Measurements from ENCODE around the gene LCE6A. TPM values are rescaled to one million over a fixed set of nuclear protein-coding genes. Genes with fewer than 3 reads are reported as not detected.

The LCE6A gene
- not detected in 2 replicates for total RNA-seq

GRCh38 chr1:152842556-152842955 lies at the start of gene LCE6A:
TSS of gene LCE6A (plus strand) at chr1:152842856. CDS start at chr1:152843521, 665 bp downstream.

GRCh38 chr1:152796421-152796820 lies 46.2 kb upstream of the LCE6A start, which contains the start of gene LCE1D:
TSS of gene LCE1D (plus strand) at chr1:152796721. CDS start at chr1:152797795, 1,074 bp downstream.

GRCh38 chr1:152806576-152806975 lies 36.1 kb upstream of the LCE6A start, which contains the start of gene LCE1C:
TSS of gene LCE1C (minus strand) at chr1:152806651. CDS start at chr1:152805478, 1,173 bp downstream.

GRCh38 chr1:152811671-152812070 lies 31.0 kb upstream of the LCE6A start, which contains the start of gene LCE1B:
TSS of gene LCE1B (plus strand) at chr1:152811971. CDS start at chr1:152812447, 476 bp downstream.

GRCh38 chr1:152827173-152827572 lies 15.5 kb upstream of the LCE6A start, which contains the start of gene LCE1A:
TSS of gene LCE1A (plus strand) at chr1:152827473. CDS start at chr1:152827473, 0 bp downstream.

GRCh38 chr1:152859696-152860095 lies 17.0 kb downstream of the LCE6A start, which contains the start of gene LCE7A:
TSS of gene LCE7A (plus strand) at chr1:152859996. CDS start at chr1:152860698, 702 bp downstream.

GRCh38 chr1:152878042-152878441 lies 35.4 kb downstream of the LCE6A start, which contains the start of gene SMCP:
TSS of gene SMCP (plus strand) at chr1:152878322. CDS start at chr1:152884423, 6,101 bp downstream.

Other genes starting within 250 kb of the LCE6A start
- not detected in 2 replicates for gene LCE3C, start 242.6 kb upstream of the LCE6A start, total RNA-seq
- not detected in 2 replicates for gene LCE3B, start 229.0 kb upstream of the LCE6A start, total RNA-seq
- not detected in 2 replicates for gene LCE3A, start 219.8 kb upstream of the LCE6A start, total RNA-seq
- gene LCE2D, start 179.5 kb upstream of the LCE6A start, total RNA-seq: not detected in 2 replicates
- gene LCE2C, start 167.6 kb upstream of the LCE6A start, total RNA-seq: not detected in 2 replicates
- gene LCE2B, start 156.7 kb upstream of the LCE6A start, total RNA-seq: not detected in 2 replicates
- not detected in 2 replicates for gene LCE2A, start 144.5 kb upstream of the LCE6A start, total RNA-seq
- not detected in 2 replicates for gene LCE4A, start 134.7 kb upstream of the LCE6A start, total RNA-seq
- not detected in 2 replicates for gene KPRP, start 84.8 kb upstream of the LCE6A start, total RNA-seq
- gene LCE1F, start 67.7 kb upstream of the LCE6A start, total RNA-seq: not detected in 2 replicates
- 0.42 TPM in 1 of 2 replicates, not detected in the other for gene LCE1E, start 56.6 kb upstream of the LCE6A start, total RNA-seq
- gene LCE1D, start 46.1 kb upstream of the LCE6A start, total RNA-seq: not detected in 2 replicates
- gene LCE1C, start 36.2 kb upstream of the LCE6A start, total RNA-seq: not detected in 2 replicates
- not detected in 2 replicates for gene LCE1B, start 30.9 kb upstream of the LCE6A start, total RNA-seq
- gene LCE1A, start 15.4 kb upstream of the LCE6A start, total RNA-seq: not detected in 2 replicates
- gene LCE7A, start 17.1 kb downstream of the LCE6A start, total RNA-seq: not detected in 2 replicates
- not detected in 2 replicates for gene SMCP, start 35.5 kb downstream of the LCE6A start, total RNA-seq
- gene IVL, start 65.7 kb downstream of the LCE6A start, total RNA-seq: 1.1 TPM in 1 of 2 replicates, not detected in the other
- not detected in 2 replicates for gene SPRR5, start 104.3 kb downstream of the LCE6A start, total RNA-seq
- not detected in 2 replicates for gene SPRR4, start 127.8 kb downstream of the LCE6A start, total RNA-seq
- gene SPRR1A, start 141.2 kb downstream of the LCE6A start, total RNA-seq: not detected in 2 replicates
- gene SPRR3, start 158.9 kb downstream of the LCE6A start, total RNA-seq: not detected in 2 replicates
- gene SPRR1B, start 188.3 kb downstream of the LCE6A start, total RNA-seq: not detected in 2 replicates
- gene SPRR2D, start 198.3 kb downstream of the LCE6A start, total RNA-seq: not detected in 2 replicates
- not detected in 2 replicates for gene SPRR2A, start 214.7 kb downstream of the LCE6A start, total RNA-seq
- gene SPRR2B, start 228.8 kb downstream of the LCE6A start, total RNA-seq: not detected in 2 replicates

Measured in smooth muscle cell of the umbilical artery (primary cell).